HL-60 (cell line): Measurements from ENCODE around the gene SCUBE1.

Experiments
- DNase-seq, 2 experiments: peaks; one replicate each; pipeline ENCODE4 v3.0.0-alpha.2; 2010 to 2020; ENCODE audit warnings: low read depth in 1 of 2, low spot score in 1 of 2
- H3K27ac ChIP-seq: fragments of 250-450 bp; sonication (Bioruptor Pico); replicated peaks from 2 replicates; pipeline ENCODE4 v1.5.1; 2020; ENCODE audit warnings: mild to moderate bottlenecking, moderate library complexity
- H3K27me3 ChIP-seq: fragments of 250-450 bp; sonication (Bioruptor Pico); 2 replicates; pipeline ENCODE4 v1.5.1; 2021; ENCODE audit warnings: mild to moderate bottlenecking, moderate library complexity; ENCODE audit not compliant: insufficient read depth, poor library complexity, severe bottlenecking
- H3K4me3 ChIP-seq: replicated peaks from 2 replicates; pipeline ENCODE4 v1.5.1; 2011; ENCODE audit warnings: mild to moderate bottlenecking, control low read depth, low read length; ENCODE audit not compliant: insufficient read depth
- GABPA ChIP-seq: IDR thresholded peaks from 2 replicates; pipeline ENCODE4 v1.6.1; 2012; ENCODE audit warnings: low read depth
- POLR2AphosphoS5 ChIP-seq: IDR thresholded peaks from 2 replicates; pipeline ENCODE4 v1.6.1; 2012; ENCODE audit warnings: low read depth
- REST ChIP-seq: IDR thresholded peaks from 2 replicates; pipeline ENCODE4 v1.6.1; 2012; ENCODE audit warnings: low read depth; ENCODE audit not compliant: insufficient replicate concordance
- SPI1 ChIP-seq: IDR thresholded peaks from 2 replicates; pipeline ENCODE4 v1.6.1; 2012; ENCODE audit warnings: low read depth, mild to moderate bottlenecking, borderline replicate concordance
- TF ChIP-seq, protein P1 (sequence below): IDR thresholded peaks from one replicate; pipeline ENCODE4 v1.5.1; 2011; ENCODE audit warnings: low read length, control low read depth, inconsistent platforms; ENCODE audit not compliant: insufficient read depth

SCUBE1 gene

DNA sequence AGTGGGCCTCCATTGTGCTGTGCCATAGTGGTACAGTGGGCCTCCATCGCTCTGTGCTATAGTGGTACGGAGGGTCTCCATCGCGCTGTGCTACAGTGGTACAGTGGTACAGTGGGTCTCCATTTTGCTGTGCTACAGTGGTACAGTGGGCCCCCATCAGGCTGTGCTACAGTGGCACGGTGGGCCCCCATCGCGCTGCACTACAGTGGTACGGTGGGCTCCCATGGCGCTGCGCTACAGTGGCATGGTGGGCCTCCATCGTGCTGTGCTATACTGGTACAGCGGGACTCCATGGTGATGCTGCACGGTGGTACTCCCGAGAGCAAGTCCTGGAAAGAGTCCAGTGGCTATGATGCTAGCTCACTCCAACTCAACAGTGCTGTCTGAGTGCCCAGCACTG, 51.8 kb downstream of the SCUBE1 start:
- no peak for DNase-seq
- Histone ChIP-seq H3K4me3 (no peak overlapping the region), H3K27me3 (no peaks in the 10 kb centered on the region), H3K27ac (no peak overlapping the region)
- no peak for TF ChIP-seq REST
- no peak for TF ChIP-seq SPI1
- no peak for TF ChIP-seq POLR2AphosphoS5
- no peak for TF ChIP-seq GABPA
- TF ChIP-seq, protein P1, sequence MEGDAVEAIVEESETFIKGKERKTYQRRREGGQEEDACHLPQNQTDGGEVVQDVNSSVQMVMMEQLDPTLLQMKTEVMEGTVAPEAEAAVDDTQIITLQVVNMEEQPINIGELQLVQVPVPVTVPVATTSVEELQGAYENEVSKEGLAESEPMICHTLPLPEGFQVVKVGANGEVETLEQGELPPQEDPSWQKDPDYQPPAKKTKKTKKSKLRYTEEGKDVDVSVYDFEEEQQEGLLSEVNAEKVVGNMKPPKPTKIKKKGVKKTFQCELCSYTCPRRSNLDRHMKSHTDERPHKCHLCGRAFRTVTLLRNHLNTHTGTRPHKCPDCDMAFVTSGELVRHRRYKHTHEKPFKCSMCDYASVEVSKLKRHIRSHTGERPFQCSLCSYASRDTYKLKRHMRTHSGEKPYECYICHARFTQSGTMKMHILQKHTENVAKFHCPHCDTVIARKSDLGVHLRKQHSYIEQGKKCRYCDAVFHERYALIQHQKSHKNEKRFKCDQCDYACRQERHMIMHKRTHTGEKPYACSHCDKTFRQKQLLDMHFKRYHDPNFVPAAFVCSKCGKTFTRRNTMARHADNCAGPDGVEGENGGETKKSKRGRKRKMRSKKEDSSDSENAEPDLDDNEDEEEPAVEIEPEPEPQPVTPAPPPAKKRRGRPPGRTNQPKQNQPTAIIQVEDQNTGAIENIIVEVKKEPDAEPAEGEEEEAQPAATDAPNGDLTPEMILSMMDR, result no peak

GRCh38 chr22:43289976-43290721, 53.0 kb downstream of the SCUBE1 start:
- no peak for TF ChIP-seq SPI1
- TF ChIP-seq GABPA, result 0 out of 2 replicates have a peak, but pooled peaks have one; percentile 23
- peak; percentile 45 to 73 for DNase-seq
- no peak overlapping the region for H3K4me3 ChIP-seq
- no peak overlapping the region for H3K27ac ChIP-seq
- no peaks in the 10 kb centered on the region for H3K27me3 ChIP-seq

DNA sequence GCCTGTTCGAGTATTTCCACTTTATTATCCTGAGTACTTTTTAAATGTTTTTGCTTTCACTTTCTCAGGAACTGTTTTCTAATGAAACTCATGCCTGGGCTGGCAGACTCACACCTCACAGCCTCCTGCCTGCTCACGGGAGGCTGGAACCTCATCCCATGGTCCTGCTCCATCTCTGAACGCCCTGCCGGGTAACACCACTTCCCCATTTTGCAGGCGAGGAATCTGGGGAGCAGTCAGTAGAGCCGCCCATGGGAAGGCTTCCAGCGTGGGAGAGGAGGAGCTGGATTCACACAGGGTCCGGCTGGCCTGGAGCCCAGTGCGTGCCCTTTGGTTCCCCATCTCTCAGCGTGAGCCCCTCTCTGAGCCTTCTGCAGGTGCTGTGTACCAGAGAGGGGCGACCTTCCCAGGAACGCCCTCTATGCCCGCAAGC, 53.6 kb downstream of the SCUBE1 start:
- Histone ChIP-seq H3K27me3 (no peaks in the 10 kb centered on the region), H3K27ac (no peak overlapping the region), H3K4me3 (no peak overlapping the region)
- DNase-seq, result peak in 1 of 2 experiments; percentile 29
- no peak for TF ChIP-seq POLR2AphosphoS5
- TF ChIP-seq REST, result no peak
- TF ChIP-seq GABPA, result no peak
- TF ChIP-seq, protein P1, result no peak
- peak; percentile 95 for TF ChIP-seq SPI1

DNA sequence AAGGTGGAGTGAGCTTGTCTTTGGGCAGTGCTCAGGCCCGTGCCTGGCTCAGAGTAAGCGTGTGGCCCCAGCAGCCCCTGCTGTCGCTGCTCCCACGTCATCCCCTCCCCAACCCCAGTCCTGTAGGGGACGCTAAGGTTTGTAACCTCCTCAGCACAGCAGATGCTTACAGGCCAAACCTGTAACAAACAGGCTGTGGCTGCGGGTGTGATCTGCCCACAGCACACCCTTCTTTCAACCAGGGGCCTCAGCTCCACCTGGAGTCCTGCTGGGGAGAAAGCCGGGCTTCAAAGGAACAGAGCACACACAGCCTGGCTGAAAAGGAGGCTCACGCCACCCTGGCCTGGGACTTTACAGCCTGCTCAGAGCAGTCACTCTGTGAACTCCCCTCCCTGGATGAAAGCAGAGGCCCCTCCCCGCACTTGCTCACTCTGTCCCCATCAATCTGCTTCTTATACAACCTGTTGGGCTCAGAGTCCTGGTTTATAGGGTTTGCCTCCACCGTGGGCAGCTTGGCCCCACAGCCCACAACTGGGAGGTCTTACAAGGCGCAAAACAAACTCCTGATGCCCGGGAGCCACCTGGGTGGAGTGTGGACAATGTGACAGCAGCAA, 54.3 kb downstream of the SCUBE1 start:
- H3K27me3 ChIP-seq, result no peaks in the 10 kb centered on the region
- TF ChIP-seq SPI1 (no peak), POLR2AphosphoS5 (no peak), GABPA (no peak), REST (no peak)
- TF ChIP-seq, protein P1, result no peak
- no peak overlapping the region for H3K27ac ChIP-seq
- H3K4me3 ChIP-seq, result no peak overlapping the region
- no peak for DNase-seq
